GM19043 (cell line): ENCODE measurements around the gene PTPN21.
A peak's percentile ranks its signal among the peaks of the same experiment; 100 is the strongest.

ENCODE experiments used
- ATAC-seq: cut with Tn5 transposase; IDR thresholded peaks from one replicate; pipeline ENCODE4 v1.9.1; 2021; ENCODE audit warnings: low read depth; ENCODE audit not compliant: unreplicated experiment

PTPN21 gene

DNA sequence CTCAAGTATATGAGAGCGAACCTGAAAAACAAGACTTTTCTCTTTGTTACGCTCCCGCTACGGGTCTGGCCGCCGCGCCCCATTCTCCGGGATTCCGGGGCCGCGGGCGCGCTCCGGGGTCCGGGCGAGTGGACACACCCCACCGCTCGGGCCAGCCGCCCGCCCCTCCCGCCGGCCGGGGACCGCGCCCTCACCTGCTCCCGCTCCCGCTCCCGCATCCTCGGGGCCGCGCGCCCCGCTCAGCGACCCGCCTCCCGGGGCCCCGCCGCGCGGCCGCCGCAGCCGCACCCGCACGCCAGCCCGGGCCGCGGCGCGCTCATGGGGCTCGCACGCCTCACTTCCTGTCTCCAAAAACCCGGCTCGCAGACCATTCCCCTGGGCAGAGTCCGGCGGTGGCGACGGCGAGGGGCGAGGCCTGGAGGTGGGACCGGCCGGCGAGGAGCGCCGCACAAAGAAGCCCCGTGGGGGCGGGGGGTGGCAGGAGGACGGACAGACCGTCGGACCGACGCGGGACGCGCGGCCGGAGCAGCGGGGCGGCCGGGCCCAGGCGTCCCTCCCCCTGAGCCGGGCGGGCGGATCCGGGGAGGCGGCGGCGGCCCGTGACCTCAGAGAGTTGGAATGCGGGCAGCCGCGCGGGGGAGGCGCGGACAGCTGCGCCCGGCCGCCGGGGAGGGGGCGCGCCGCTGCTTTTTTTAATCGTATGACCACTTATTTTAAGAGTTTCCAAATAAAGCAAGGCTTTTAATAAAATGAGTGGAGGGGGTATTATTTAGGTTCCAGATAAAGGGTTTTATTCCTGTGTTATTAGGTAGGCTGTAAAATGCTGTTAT is at the start of gene PTPN21:
Gene PTPN21 (minus strand): TSS at position 551 of the 830 bp plus-strand sequence. CDS start 4,590 bp downstream, outside the sequence.
- ATAC-seq: no peak

DNA sequence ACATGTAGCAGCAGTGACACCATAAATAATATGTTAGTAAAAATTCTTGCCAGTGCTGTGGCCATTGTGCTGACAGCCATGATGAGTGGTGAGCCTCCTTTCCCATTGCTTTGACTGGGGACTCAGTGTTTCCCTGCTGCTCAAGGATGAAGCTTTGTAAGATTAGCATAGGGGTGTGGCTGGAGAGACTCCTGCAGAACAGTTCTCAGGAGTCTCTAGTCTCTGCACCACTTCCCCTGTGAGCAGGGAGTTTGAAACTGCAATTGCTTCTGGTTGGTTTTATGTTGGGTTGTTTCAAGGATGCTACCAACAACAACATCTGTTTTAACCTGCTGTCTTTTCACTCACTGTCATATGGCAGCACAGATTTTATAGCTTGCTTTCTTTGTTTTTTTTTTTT is 49.4 kb upstream of the PTPN21 start:
- ATAC-seq: no peak

DNA sequence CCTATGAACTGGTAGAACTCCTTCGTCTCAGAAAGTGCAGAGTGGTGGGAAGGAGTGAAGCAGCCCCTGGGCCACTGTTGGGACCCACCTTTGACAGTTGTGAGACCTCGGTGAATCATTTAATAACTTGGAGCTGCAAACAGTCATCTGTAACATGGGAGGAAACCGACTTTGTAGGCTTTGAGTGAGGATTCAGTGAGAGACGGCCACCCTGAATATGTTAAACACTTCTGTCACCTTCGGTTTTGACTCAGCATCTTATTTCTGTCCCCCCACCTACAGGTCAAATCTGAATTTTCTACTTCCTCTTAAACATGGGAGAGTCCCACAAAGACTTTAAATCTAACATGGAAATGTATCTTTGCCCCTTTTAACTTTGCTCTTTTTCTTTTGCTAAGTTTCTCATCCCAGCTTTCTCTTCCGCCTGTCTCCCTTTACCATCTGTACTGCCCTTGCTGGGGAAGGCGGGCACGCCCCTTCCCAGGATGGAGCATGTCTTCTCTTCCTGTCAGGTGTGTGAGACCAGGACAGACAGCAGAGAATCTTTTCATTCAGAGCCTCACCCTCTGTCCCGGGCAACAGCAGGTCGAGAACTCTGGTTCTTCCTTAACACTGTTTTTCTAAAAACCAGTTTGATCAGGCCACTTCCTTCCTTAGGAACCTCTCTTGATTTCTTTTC is 45.1 kb upstream of the PTPN21 start:
- peak; percentile 91 for ATAC-seq

DNA sequence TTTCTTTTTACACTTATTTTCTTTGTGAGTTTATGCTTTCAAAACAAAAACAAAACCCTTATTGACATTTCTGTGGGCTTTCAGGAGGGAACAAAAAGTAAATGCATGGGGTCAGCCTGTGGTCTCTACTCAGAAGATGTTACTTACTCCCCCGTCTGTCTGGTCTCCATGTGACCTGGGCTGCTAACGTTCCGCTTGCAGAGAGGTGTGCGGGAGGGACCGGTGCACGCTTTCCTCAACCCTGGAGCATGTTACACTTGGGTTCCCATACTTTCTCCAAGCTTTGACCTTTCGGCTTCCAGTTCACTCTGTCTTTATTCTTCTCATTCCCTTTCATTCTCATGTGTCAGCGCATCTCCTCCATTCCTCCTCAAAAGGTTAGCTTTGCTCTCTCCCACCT is 44.5 kb upstream of the PTPN21 start:
- ATAC-seq: peak; percentile 29

DNA sequence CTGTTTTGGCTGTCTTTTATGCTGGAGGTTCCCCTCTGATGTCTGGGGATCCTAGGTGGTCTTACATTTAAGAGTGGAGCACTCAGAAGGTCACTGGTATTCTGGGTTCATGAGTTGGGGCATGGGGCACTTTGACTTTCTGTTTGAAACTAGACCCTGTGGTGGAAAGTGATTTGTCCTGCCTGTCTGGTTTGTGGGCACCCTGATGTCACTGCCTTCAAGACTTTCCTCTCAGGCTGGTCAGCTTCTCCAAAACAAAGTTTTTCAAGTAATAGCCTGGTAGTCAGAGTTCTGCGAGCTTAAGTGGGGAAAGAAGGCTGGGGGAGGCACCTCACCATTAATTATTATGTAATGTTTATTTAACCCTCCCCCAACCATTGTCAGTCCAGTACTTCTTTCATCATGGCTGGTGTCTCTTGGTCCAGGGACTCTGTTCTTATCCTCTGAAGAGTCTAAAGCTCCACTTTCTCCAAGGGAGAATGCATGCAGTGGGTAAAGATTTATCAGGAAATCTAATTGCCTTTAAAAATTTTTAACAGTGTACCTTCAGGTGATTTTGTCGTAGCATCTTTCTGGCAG is 43.4 kb upstream of the PTPN21 start:
- ATAC-seq: no peak

DNA sequence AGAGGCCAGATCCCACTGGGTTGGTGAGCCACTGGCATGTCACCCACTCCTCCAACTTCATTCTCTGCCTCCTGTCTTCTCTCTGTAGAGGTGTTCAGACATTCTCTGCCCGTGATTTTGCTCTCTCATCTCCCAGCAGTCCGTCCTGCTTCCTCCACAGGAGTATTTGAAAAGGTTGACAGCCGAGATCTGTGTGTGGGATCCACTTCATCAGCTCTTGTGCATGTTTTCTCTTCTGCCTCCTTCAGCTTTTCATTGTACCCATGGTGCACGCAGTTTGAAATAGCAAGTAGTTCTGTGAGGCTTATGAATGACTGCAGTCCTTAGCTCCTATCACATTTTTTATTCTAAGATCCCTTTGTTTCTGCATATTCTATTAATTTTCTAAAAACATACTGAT is 42.8 kb upstream of the PTPN21 start:
- ATAC-seq: no peak

DNA sequence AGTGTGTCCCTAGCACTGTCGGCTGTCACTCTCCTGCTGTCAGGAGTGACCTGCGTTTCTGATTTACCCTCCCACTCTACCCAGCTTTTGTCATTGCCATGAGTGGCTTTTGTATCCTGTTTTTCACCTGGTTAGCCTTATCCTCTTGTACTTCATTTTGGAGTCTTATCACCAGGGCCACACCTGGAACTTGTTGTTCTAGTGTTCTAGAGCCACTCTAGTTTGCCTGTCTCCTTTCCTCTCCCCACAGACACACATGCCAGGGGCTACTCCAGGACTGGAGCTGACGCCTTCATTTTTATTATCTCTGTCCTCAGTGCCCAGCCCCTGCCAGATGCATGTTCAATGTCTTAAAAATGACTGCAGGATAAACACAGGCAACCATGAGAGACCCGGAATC is 42.2 kb upstream of the PTPN21 start:
- ATAC-seq: no peak

DNA sequence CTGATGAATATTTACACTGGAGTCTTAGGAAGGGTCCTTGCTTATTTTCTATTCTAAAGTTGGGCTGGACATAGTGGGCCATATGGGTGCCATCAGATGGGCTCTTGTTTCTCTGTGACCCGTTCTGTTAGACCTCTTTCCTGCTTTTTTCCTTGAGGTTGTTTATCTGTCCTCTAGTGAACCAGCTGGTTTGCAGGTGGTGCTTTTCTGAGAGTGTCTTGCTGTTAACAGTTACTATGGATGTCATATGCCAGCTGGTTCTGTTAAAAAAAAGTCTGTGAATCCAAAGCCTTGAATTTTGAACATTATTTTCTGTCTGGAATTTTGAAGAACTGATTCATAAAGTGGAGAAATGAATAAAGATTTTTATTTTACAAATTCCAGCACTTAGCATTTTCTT is 37.2 kb upstream of the PTPN21 start:
- ATAC-seq: no peak

DNA sequence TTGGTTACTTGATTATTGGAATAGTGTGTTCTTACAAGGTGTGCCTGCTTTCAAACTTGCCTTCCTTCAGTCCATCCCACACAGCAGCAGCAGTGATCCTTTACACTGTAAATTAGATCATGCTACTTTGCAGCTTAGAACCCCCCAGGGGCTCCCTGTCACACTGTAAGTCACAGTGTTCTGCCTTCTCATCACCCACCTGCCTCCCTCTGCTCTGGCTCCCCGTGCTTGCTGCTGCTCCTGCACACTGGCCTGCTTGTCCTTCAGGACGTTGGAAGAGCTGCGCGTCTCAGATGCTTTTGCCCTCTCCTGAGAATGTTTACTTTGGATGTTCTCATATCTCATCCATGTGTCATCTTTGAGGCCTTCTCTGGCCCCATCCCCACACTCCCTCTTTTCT is 35.4 kb upstream of the PTPN21 start:
- no peak for ATAC-seq

DNA sequence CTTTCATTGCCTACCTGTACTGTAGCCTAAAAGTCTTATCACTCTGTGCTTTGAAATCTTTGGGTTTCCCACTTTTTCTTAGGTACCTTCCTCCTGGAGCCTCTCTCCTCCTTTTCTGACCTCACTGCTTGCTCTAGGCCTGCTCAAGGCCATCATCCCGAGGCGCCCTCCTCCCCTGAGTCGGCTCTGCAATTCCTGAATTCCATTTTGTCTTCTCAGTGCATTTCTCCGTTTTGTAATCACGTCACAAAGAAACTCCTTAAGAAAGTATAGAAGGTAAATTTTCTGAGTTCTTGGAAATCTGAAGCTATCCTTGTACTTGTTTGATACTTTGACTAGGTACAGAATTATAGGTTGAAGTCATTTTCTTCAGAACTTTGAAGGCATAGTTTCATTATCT is 33.3 kb upstream of the PTPN21 start:
- ATAC-seq: no peak

DNA sequence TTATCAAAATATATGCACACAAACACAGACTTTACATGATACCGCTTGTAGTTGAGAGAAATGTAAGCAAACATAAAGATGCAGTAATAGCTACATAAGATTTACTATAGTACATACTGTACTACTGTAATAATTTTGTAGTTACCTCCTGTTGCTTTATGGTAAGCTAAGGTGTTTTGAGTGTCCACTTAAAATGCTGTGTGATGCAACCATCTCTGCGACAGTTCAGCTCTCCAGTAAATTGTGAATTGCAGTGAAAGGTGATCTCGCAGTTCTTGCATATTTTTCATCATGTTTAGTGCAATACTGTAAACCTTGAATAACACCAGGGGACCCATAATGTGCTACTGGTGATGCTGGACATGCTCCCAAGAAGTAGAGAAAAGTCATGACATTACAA is 29.6 kb upstream of the PTPN21 start:
- no peak for ATAC-seq

DNA sequence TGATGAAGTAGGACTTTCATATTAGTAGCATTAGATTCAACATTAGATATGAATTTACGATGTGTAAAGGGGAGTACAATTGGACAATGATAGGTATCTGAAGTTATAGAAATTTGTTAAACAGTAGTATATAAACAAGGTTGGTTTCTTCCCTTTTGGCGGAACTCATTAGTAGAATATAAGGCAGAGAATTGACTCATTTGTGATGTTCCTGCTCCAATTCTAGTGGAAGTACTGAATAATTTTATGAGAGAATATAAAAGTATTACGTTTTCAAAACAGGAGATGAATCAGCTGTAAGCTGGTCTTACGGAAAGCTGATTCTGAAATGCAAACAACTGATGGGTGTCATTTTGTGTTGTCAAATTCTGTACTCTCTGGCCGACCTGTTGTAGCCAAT is 21.4 kb upstream of the PTPN21 start:
- ATAC-seq: no peak

DNA sequence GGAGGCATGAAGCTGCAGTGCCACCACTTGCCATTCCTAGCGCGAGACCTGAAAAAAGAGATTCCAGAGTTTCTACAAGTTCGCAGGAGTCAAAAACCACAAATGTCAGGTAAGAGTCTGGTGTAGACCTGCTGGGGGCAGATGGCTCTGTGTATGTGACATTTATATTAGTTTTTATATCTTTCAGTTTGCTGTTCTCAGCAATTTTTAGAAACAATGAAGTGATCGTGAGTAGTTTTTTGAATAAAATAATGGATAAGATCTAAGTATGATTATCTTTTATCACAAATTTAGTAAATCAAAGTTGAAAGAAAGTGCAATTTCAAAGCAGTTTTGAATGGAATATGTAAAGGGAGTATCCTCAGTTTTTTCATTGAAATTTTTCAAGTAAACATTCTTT is 17.3 kb upstream of the PTPN21 start:
- no peak for ATAC-seq

DNA sequence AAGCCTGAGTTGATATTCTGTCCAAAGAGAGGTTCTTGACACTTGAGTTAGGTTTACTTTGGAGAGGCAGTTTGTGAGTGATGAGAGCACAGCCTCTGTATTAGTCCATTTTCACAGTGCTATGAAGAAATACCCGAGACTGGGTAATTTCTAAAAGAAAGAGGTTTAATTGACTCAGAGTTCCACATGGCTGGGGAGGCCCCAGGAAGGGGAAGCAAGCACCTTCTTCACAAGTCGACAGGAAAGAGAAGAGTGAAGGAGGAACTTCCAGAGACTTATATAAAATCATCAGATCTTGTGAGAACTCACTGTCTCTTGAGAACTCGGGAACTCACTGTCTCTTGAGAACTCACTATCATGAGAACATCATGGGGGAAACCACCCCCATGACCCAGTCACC is 13.4 kb upstream of the PTPN21 start:
- ATAC-seq: no peak

DNA sequence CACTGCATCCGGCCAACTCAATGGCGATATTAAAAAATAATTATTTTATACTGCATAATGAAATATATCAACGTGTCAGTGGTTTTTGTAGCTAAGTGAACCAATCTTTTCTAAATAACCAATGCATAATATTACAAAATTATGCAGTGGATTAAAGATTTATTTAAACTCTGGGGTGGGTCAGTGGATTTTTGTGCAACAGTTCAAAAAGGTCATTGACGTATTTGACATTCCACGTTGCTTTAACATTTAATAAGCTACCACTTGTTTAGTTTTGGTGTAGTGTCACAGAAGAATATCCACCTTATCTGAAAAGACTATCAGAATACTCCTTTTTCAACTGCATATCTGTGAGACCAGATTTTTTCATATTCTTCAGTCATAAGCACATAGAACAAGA is 10.6 kb upstream of the PTPN21 start:
- ATAC-seq: no peak

DNA sequence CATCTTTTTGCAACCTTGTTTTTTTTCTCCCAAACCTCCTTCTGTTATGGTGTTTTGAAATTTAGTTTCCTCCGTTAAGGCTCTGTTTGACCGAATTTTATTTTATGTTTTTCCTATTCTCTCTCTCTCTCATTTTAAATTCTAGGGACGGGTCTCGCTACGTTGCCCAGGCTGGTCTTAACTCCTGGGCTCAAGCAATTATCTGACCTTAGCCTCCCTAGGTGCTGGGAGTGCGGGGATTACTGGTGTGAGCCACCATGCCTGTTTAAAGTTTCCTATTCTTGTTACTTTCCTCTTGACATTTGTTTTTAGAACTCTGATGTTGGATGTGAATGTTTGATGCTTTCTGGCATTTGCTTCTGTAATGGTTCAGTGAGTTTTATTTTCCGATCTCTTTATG is 9.0 kb upstream of the PTPN21 start:
- ATAC-seq: no peak

DNA sequence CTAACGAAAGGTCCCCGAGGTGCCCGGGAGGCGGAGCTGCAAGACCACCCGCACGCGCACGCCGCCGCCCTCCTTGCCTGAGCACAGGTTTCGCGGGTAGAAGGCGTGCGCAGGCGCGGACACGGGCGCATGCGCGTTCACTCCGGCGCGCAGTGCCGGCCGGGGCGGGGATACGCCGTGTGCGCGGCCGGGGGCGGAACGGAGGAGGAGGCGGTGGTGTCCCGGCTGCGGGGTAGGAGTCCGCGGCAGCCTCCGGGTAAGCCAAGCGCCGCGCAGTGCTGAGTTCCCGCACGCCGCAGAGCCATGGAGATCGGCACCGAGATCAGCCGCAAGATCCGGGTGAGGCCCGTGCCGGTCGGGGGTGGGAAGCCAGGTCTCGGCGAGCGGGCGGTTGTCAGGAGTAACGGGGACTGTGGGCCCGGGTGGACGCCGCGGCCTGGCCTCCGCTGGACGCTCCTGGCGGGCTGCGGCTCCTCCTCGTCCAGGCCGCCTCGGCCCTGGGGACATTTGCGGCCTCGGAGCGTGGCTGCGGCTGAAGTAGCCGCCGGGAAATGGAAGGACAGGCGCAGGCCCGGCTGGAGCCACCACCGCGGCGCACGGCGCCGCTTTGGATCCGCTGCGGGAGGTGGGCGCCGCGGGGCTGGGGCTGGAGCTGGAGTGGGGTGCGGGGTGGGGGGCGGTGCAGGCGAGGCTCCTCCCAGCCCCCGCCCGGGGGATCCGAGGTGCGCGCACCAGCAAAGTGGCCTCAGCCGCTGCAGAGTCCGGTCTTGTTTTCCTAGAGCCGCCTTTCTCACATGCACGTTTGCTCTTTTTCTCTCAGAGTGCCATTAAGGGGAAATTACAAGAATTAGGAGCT is 8.3 kb upstream of the PTPN21 start, which contains the start of gene ZC3H14:
Gene ZC3H14 (plus strand): TSS at position 207 of the 856 bp plus-strand sequence. CDS start 97 bp downstream, at position 304.
- ATAC-seq: peak; percentile 88

DNA sequence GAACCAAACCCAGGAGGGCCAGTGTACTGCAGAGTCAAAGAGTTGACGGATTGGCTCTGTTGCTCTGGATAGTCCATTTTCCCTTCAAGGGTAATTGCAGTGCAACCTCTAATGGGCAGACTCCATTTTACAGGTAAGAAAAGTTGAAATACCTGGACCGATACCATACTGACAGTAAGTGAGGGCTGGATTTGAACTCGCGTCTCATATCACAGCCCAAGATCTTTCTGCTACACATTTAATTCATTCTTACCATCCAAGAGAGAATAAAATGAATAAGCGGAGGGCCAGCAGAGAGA is 7.7 kb upstream of the PTPN21 start:
- peak; percentile 8 for ATAC-seq

DNA sequence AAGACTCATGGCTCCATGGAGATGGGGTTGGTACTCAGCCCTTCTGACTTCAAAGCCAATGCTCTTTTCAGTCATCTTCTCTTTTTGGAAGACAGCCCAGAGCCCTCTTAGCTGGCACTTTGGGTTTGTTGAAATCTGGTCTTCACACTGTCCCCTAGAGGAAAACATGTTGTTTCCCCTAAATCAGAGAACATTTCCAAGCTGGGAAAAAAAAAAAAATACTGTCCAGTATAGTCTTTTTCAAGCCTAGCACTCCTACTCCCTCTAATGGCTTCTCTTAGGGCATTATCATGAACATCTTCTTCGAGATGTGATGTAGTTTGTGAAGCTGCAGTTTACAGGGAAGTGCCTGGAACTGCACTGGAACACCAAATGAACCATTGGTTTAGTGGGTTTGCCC is 5.0 kb upstream of the PTPN21 start:
- no peak for ATAC-seq

DNA sequence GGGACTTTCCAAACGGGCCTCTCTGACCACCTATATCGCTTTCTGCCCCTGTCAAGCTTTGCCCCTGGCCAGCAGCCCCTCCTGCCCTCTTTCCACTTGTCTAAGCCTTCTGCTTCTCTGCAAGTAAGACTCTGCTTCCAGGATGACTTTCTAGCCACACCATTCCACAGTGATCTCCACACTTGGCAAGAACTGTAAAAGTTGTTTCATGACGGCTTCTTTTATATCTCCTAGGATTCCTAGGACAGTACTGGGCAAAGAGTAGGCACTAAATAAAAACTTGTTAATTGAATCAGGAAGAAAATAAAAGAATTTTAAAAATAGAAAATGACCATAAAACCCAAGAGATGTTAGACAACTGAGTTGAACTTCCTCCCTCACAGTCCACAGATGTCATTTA is 1.8 kb upstream of the PTPN21 start:
- no peak for ATAC-seq

DNA sequence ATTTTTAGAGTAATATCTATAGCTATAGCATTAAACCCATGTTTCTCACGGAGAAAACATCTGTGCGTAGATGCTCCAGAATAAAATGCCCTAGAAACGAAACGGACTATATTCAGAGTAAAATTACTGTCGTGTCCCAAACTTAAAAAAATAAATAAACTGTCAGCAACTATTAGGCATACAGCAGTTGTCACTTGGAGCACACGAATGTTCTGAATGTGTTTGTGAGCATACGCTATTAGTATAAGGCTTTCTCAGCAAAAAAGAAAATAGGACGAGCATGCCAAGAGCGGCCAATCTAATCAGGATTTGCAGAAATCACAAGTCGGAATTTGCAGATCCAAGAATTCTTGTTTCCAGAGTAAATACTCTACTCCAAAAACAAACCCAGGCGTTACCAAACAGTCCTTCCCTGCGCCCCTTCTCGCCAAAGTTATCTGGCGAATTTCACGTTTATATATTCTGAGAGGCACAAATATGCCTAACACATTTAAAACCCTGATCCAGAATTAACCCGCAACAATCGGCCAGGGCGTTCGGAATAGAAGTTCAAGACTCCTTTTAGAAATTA is 836 bp downstream of the PTPN21 start:
- no peak for ATAC-seq
